ENCODE results near the gene GAGE10.
"Not testable (repeated sequence)": the region's sequence is repeated elsewhere in the genome, so short reads cannot be mapped to it uniquely, and the experiment has no call there.

Gene GAGE10

GRCh38 chrX:49330421-49330820, 27.0 kb downstream of the GAGE10 start:
- not testable (repeated sequence) for DNase-seq

- not testable (repeated sequence) for DNase-seq
Observed at GRCh38 chrX:49331282-49331681, 27.8 kb downstream of the GAGE10 start, which contains the start of gene GAGE13. Gene GAGE13 (plus strand): TSS chrX:49331582. CDS start chrX:49332738, 1,156 bp downstream.

GRCh38 chrX:49331841-49332240, 28.4 kb downstream of the GAGE10 start:
- DNase-seq = not testable (repeated sequence)

- DNase-seq = not testable (repeated sequence)
Observed at GRCh38 chrX:49341449-49341848, 38.0 kb downstream of the GAGE10 start.

DNA sequence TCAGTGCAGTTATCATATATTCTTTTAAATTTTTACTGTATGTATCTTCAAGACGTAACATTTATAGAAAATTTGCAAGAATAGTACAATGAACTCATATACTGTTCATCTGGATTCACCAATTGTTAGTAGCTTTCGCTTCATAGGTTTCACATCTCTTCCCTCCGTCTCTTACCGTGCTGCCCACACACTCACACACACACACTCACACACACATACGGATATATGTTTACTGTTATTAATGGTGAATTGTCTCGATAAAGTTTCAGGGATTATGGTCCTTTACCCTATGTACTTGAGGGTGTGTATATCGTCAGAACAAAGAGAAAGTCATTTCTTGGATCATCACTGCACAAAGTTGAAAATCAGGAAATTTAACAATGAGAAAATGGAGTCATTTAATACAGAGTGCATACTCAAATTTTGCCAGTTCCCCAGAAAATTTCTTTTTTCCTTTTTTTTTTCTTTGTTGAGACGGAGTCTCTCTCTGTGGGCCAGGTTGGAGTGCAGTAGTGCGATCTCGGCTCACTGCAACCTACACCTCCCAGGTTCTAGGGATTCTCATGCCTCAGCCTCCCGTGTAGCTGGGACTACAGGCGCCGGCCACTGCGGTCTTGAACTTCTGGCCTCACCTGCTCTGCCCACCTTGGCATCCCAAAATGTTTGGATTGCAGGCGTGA, 41.2 kb downstream of the GAGE10 start:
- not testable (repeated sequence) for DNase-seq

DNA sequence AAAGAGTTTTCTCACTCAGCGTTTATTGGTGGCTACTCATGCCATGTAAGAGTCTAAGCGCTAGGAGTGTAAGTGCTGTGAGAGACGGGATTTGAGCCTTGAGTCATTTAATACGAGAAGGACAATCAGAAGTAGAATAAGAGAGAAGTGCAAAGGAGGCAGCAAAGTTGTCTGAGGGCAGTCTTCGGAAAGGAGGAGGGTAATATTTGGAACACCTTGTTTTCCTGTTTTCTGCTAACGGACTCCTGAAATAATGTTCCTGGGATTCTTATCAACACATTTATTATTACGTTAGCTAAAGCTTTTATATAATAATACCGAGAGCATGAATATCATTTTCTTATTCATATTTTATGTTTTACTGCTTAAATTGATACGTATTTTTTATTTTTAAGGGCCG, 42.0 kb downstream of the GAGE10 start:
- not testable (repeated sequence) for DNase-seq

GRCh38 chrX:49346150-49346549, 42.7 kb downstream of the GAGE10 start:
- not testable (repeated sequence) for DNase-seq
